ENCODE results near the gene ST6GALNAC4. TPM values are rescaled to one million over a fixed set of nuclear protein-coding genes. Genes with fewer than 3 reads are reported as not detected.

Gene ST6GALNAC4
- total and polyA plus RNA-seq, 9 of the 15 experiments (the other 6 are each of a cell fraction or from before 2014, with no cell fraction given), result 2.6 to 43.1 (median 15.4) TPM

DNA sequence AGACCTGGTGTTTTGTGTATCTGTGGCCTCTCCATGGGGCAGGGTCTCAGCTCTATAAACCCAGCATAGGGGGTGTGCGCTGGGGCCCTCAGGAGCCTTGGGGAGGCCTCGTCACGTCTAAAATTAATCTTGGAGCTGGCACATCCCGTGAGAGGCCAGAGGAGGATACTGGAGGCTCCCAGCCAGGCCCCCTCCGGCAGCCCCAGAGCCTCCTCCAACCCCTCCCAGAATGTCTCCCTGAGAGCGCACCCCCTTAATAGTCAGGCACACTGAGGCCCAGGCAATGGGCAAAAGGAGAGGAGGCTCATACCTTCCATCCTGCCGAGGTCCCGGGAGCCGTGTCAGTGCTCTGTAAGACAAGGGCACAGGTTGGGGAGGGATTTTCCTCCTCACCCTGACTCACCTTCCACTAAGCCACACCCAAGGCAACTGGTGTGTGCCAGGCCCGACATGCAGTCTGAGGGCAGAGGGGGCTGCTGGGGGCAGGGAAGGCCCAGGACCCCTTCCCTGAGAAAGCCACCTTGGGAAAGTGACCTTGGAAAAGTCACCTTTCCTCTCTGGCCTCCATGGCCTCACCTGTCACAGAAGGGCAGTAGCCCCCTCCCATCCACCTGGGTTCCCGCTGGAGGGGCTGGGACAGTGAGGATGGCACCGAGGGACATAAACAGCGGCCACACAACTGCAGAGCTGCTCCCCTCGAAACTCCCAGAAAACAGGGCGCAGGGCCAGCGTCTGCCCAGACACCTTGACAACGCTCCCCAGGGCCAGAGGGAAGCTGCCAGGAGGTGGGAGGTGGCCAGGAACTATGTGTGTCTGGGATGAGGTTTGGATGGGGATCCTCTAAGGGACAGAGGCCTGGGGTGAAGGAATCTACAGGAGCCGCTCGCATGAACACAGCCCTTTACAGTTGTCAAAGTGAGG is 42.3 kb downstream of the ST6GALNAC4 start:
- TF ChIP-seq ZBTB49 (CRISPR knock-in tag; IDR thresholded peaks at IDR 0.05; ENCODE audit: borderline replicate concordance) (no peak), NEUROD1 (IDR thresholded peaks at IDR 0.05; ENCODE audit: borderline replicate concordance, low read depth, low read length, partially characterized antibody) (no peak), ZNF146 (CRISPR knock-in tag; IDR thresholded peaks at IDR 0.05; ENCODE audit: unreplicated experiment) (no peak), SRF (CRISPR knock-in tag; IDR thresholded peaks at IDR 0.05) (no peak), SRSF7 (optimal IDR thresholded peaks at IDR 0.05; ENCODE audit: low read depth, low read length) (no peak), JUNB (CRISPR knock-in tag; conservative IDR thresholded peaks at IDR 0.05) (no peak), E2F5 (CRISPR knock-in tag; IDR thresholded peaks at IDR 0.05) (no peak)
- TF ChIP-seq, protein P1, sequence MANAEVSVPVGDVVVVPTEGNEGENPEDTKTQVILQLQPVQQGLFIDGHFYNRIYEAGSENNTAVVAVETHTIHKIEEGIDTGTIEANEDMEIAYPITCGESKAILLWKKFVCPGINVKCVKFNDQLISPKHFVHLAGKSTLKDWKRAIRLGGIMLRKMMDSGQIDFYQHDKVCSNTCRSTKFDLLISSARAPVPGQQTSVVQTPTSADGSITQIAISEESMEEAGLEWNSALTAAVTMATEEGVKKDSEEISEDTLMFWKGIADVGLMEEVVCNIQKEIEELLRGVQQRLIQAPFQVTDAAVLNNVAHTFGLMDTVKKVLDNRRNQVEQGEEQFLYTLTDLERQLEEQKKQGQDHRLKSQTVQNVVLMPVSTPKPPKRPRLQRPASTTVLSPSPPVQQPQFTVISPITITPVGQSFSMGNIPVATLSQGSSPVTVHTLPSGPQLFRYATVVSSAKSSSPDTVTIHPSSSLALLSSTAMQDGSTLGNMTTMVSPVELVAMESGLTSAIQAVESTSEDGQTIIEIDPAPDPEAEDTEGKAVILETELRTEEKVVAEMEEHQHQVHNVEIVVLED (CRISPR knock-in tag; IDR thresholded peaks at IDR 0.05), result no peak
- TF ChIP-seq, protein P2, sequence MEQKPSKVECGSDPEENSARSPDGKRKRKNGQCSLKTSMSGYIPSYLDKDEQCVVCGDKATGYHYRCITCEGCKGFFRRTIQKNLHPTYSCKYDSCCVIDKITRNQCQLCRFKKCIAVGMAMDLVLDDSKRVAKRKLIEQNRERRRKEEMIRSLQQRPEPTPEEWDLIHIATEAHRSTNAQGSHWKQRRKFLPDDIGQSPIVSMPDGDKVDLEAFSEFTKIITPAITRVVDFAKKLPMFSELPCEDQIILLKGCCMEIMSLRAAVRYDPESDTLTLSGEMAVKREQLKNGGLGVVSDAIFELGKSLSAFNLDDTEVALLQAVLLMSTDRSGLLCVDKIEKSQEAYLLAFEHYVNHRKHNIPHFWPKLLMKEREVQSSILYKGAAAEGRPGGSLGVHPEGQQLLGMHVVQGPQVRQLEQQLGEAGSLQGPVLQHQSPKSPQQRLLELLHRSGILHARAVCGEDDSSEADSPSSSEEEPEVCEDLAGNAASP (IDR thresholded peaks at IDR 0.05), result no peak
- TF ChIP-seq, protein P3, sequence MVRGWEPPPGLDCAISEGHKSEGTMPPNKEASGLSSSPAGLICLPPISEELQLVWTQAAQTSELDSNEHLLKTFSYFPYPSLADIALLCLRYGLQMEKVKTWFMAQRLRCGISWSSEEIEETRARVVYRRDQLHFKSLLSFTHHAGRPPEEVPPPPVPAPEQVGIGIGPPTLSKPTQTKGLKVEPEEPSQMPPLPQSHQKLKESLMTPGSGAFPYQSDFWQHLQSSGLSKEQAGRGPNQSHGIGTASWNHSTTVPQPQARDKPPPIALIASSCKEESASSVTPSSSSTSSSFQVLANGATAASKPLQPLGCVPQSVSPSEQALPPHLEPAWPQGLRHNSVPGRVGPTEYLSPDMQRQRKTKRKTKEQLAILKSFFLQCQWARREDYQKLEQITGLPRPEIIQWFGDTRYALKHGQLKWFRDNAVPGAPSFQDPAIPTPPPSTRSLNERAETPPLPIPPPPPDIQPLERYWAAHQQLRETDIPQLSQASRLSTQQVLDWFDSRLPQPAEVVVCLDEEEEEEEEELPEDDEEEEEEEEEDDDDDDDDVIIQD (CRISPR knock-in tag; IDR thresholded peaks at IDR 0.05), result no peak
- intact Hi-C loops (cut with micrococcal nuclease), result loop anchor here (5.0 to 10.0 kb wide), 2 partner anchors 72 to 280 kb away; partner anchors contain the start of gene FPGS
- Histone ChIP-seq H3K4me3 (no peak overlapping the region), H3K79me2 (ENCODE audit: control insufficient read depth, insufficient read depth, low read length) (peaks cover 12% of the 10 kb centered on the region; the same call in 2 of the 3 replicates), H2AFZ (ENCODE audit: low read depth, low read length) (no peak overlapping the region), H3K27ac (ENCODE audit: extremely low read depth, low read depth, low read length) (no peak overlapping the region), H3K4me1 (replicated peaks in 1 of 2; ENCODE audit: control insufficient read depth in 2 of 2, insufficient read depth in 2 of 2, low read length in 2 of 2) (peaks cover 20 to 61% of the 10 kb centered on the region in 2 experiments; a peak in 4 of 5 replicates), H3K9me3 (replicated peaks; ENCODE audit: control insufficient read depth, insufficient read depth, low read depth, low read length) (no peaks in the 10 kb centered on the region), H3K36me3 (ENCODE audit: control insufficient read depth, insufficient read depth, low read length) (peaks cover 5% of the 10 kb centered on the region; the same call in 1 of the 3 replicates), H4K20me1 (replicated peaks; ENCODE audit: control insufficient read depth, insufficient read depth, low read length) (no peaks in the 10 kb centered on the region), H3K9me1 (ENCODE audit: control insufficient read depth, insufficient read depth, low read length) (no peaks in the 10 kb centered on the region), H3K9ac (ENCODE audit: insufficient read depth in 1 of 2, low read depth in 2 of 2, low read length in 2 of 2) (peak overlapping the region in 1 of 2 experiments; percentile 69; a peak in 2 of 4 replicates), H3K27me3 (ENCODE audit: control insufficient read depth in 2 of 2, insufficient read depth in 2 of 2, low read length in 2 of 2) (no peaks in the 10 kb centered on the region), H3K4me2 (ENCODE audit: insufficient read depth, low read length) (no peak overlapping the region)
- in situ Hi-C loops (cut with MboI), result loop anchor here (5.0 to 10.0 kb wide), 5 partner anchors 38 to 372 kb away; partner anchors contain the start of gene TOR2A
- POLR2A ChIA-PET, result interaction anchor here (0.7 to 2.4 kb wide), 3 partner anchors 12 to 89 kb away, joined by 3 to 9 read pairs (median 3); partner anchors contain the start of gene CDK9
- FAIRE-seq (no peak), ATAC-seq (no peak), DNase-seq (ENCODE audit: extremely low read depth in 1 of 4, low spot score in 3 of 4) (no peak)
- CTCF ChIA-PET (ENCODE audit: low intra/inter-chr PET ratio), result no interaction called here
- 91% methylated on average over 15 of the region's 19 CpGs for WGBS (ENCODE audit: insufficient coverage, low coverage, missing lambda C conversion rate)
- BruUV-seq (replicated peaks), result TSS peak; percentile 33
